HFFc6 (cell line): ENCODE results near the gene UBE4B. TPM values are rescaled to one million over a fixed set of nuclear protein-coding genes. Genes with fewer than 3 reads are reported as not detected.

Experiments
- DNase-seq: peaks from one replicate; pipeline ENCODE4 v3.0.0-alpha.2; 2018
- H3K27ac Mint-ChIP-seq: 2 replicates; pipeline ENCODE4 v1.8.0; 2020; ENCODE audit warnings: mild to moderate bottlenecking, mixed read lengths
- H3K27me3 Mint-ChIP-seq: 2 replicates; pipeline ENCODE4 v1.8.0; 2021; ENCODE audit warnings: mild to moderate bottlenecking, moderate library complexity, mixed read lengths; ENCODE audit not compliant: insufficient read depth
- H3K36me3 Mint-ChIP-seq: 2 replicates; pipeline ENCODE4 v1.8.0; 2021; ENCODE audit warnings: low read depth, mixed read lengths
- H3K4me1 Mint-ChIP-seq: 2 replicates; pipeline ENCODE4 v1.8.0; 2020; ENCODE audit warnings: low read depth, mixed read lengths
- H3K4me3 Mint-ChIP-seq: 2 replicates; pipeline ENCODE4 v1.8.0; 2020; ENCODE audit warnings: mild to moderate bottlenecking, moderate library complexity, mixed read lengths
- H3K9me3 Mint-ChIP-seq: 2 replicates; pipeline ENCODE4 v1.8.0; 2020; ENCODE audit warnings: mild to moderate bottlenecking, mixed read lengths
- total RNA-seq, 6 experiments: library from RNA; stranded (reverse); fragmentation: NEBNext Ultra II Directional; extraction: Animal tissue kit (Norgen Biotek cat#: 25700); gene quantifications; 2 replicates in 1 of 6; 3 replicates in 5 of 6; pipeline ENCODE4 v1.2.3, GENCODE V29; 2021
- TF ChIP-seq, protein P1 (sequence below): fragments of 200-600 bp; sonication (generic); IDR thresholded peaks from 2 replicates; pipeline ENCODE4 v1.5.0; 2021; ENCODE audit warnings: antibody characterized with exemption, mild to moderate bottlenecking

UBE4B gene
- total RNA-seq, 6 experiments from 2014 or later = 46.2 to 66.0 (median 58.6) TPM

DNA sequence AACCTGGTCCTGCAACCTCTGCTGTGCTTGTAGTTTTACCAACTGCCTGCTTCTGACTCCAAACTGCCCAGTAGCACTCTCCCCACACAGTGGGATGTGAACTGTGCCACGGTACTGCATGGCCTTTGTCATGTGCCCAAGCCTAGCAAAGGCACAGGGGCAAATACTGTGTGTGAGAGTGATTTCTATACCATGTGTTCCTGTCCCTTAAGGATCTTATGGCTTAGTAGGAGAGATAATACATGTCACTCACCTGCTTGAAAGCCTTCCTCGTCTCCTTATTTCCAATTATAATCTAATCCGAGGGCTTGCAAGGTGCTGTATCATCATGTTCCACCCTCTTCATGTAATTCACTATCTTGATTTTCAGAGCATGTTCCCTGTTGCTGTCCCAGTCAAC, 51.3 kb downstream of the UBE4B start:
- TF ChIP-seq, protein P1, sequence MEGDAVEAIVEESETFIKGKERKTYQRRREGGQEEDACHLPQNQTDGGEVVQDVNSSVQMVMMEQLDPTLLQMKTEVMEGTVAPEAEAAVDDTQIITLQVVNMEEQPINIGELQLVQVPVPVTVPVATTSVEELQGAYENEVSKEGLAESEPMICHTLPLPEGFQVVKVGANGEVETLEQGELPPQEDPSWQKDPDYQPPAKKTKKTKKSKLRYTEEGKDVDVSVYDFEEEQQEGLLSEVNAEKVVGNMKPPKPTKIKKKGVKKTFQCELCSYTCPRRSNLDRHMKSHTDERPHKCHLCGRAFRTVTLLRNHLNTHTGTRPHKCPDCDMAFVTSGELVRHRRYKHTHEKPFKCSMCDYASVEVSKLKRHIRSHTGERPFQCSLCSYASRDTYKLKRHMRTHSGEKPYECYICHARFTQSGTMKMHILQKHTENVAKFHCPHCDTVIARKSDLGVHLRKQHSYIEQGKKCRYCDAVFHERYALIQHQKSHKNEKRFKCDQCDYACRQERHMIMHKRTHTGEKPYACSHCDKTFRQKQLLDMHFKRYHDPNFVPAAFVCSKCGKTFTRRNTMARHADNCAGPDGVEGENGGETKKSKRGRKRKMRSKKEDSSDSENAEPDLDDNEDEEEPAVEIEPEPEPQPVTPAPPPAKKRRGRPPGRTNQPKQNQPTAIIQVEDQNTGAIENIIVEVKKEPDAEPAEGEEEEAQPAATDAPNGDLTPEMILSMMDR = no peak
- no peaks in the 10 kb centered on the region; the same call in 1 of the 2 replicates for H3K9me3 Mint-ChIP-seq
- H3K27me3 Mint-ChIP-seq = no peaks in the 10 kb centered on the region; the same call in 1 of the 2 replicates
- H3K4me3 Mint-ChIP-seq = no peak overlapping the region
- H3K4me1 Mint-ChIP-seq = peaks cover 30% of the 10 kb centered on the region
- H3K36me3 Mint-ChIP-seq = peaks cover 31% of the 10 kb centered on the region
- DNase-seq = no peak
- peak overlapping the region; percentile 49; the same call in 1 of the 2 replicates for H3K27ac Mint-ChIP-seq

DNA sequence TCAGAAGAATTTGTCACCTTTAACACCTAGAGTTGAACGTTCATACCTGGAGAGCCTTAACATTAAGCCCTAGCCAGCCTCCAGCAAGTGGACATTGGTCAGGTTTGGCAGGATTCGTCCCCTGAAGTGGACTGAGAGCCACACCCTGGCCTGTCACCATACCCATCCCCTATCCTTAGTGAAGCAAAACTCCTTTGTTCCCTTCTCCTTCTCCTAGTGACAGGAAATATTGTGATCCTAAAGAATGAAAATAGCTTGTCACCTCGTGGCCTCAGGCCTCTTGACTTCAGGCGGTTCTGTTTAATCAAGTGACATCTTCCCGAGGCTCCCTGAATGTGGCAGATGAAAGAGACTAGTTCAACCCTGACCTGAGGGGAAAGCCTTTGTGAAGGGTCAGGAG, 52.3 kb downstream of the UBE4B start:
- Mint-ChIP-seq H3K27me3 (no peaks in the 10 kb centered on the region; the same call in 1 of the 2 replicates), H3K9me3 (no peaks in the 10 kb centered on the region; the same call in 1 of the 2 replicates), H3K36me3 (peaks cover 25% of the 10 kb centered on the region), H3K4me3 (no peak overlapping the region), H3K27ac (peak overlapping the region; percentile 29; the same call in 1 of the 2 replicates), H3K4me1 (peaks cover 30% of the 10 kb centered on the region)
- DNase-seq = no peak
- TF ChIP-seq, protein P1 = no peak

DNA sequence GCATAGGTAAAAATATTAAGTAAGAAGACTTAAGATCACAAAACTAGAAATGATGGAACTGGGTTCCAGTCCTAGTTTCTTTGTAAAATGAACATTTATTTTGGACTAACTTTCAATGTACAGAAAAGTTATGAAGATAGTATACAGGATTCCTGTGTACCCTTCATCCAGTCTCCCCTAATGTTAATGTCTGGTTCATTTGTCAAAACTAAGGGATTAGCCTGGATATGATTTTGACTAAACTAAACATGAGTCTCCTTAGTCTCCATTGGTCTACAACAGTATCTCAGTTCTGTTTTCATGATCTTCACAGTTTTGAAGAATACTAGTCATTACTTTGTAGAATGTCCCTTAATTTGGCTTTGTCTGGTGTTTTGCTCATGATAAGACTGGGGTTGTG, 54.5 kb downstream of the UBE4B start:
- Mint-ChIP-seq H3K27me3 (no peaks in the 10 kb centered on the region), H3K27ac (no peak overlapping the region), H3K36me3 (peaks cover 12% of the 10 kb centered on the region), H3K4me3 (no peak overlapping the region), H3K4me1 (peaks cover 27% of the 10 kb centered on the region), H3K9me3 (no peaks in the 10 kb centered on the region; the same call in 1 of the 2 replicates)
- TF ChIP-seq, protein P1 = no peak
- no peak for DNase-seq

DNA sequence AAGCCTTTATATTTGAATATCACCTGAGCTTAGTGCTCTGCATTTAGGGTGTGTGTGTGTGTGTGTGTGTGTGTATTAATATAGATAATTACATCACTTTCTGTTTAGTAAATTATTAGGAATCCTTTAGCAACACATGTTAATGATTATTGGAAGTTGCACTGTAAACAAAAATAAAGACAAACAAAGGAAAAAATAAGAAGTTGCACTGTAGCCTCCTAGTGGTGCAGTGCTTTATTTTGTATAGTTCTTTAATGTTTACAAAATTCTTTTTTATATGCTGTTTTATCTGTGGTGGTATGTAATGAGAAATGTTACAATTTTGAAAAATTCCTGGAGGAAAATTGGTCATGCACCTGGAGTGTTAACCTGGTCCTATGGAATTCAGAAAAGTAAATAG, 69.2 kb downstream of the UBE4B start:
- DNase-seq = no peak
- Mint-ChIP-seq H3K4me3 (no peak overlapping the region), H3K27ac (no peak overlapping the region), H3K27me3 (peaks cover 2% of the 10 kb centered on the region; the same call in 1 of the 2 replicates), H3K9me3 (no peaks in the 10 kb centered on the region), H3K4me1 (peaks cover 5% of the 10 kb centered on the region), H3K36me3 (peaks cover 39% of the 10 kb centered on the region)
- TF ChIP-seq, protein P1 = peak; percentile 67

DNA sequence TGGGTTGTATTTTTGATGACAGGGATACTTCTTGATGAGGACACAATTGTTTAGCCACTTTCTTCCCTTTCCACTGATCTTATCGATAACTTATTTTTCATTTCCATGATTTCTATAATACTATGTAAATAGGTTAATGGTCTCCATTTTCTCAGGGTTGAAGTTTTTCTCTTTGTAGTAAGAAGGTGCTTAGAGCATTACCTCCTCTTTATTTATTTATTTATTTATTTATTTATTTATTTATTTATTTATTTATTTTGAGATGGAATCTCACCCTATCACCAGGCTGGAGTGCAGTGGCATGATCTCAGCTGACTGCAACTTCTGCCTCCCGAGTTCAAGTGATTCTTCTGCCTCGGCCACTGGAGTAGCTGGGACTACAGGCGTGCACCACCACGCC, 70.4 kb downstream of the UBE4B start:
- TF ChIP-seq, protein P1 = no peak
- Mint-ChIP-seq H3K4me3 (no peak overlapping the region), H3K27ac (no peak overlapping the region), H3K36me3 (peaks cover 49% of the 10 kb centered on the region), H3K4me1 (peaks cover 17% of the 10 kb centered on the region), H3K27me3 (peaks cover 2% of the 10 kb centered on the region; the same call in 1 of the 2 replicates), H3K9me3 (no peaks in the 10 kb centered on the region)
- no peak for DNase-seq
